Measurements from ENCODE around the gene CNTN1.

The CNTN1 gene

DNA sequence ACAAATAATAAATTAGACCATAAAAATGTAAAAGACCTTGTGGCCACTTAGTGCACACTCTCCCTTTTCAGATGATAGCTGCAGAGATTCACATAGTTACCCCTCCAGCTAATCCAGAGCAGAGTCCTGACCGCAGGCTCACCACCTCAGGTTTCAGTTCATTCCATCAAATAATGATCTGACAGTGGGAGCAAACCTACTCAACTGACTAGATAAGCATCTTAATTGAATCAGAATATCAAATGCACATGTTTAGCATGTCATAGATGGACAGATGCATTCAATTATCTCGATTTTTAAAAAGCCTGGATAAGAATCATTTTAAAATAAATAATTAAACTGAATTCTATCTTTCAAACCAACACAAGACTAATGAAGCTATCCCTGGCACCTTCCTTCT, 253.5 kb downstream of the CNTN1 start:
- H3K9me3 ChIP-seq: no peaks in the 10 kb centered on the region
- no peaks in the 10 kb centered on the region for H3K4me1 ChIP-seq (ENCODE audit: control insufficient read depth in 1 of 2, insufficient read depth in 1 of 2, low read depth in 1 of 2, low read length in 1 of 2)
- H3K27ac ChIP-seq: no peak overlapping the region
- H3K27me3 ChIP-seq: no peaks in the 10 kb centered on the region
- TF ChIP-seq, protein P1, sequence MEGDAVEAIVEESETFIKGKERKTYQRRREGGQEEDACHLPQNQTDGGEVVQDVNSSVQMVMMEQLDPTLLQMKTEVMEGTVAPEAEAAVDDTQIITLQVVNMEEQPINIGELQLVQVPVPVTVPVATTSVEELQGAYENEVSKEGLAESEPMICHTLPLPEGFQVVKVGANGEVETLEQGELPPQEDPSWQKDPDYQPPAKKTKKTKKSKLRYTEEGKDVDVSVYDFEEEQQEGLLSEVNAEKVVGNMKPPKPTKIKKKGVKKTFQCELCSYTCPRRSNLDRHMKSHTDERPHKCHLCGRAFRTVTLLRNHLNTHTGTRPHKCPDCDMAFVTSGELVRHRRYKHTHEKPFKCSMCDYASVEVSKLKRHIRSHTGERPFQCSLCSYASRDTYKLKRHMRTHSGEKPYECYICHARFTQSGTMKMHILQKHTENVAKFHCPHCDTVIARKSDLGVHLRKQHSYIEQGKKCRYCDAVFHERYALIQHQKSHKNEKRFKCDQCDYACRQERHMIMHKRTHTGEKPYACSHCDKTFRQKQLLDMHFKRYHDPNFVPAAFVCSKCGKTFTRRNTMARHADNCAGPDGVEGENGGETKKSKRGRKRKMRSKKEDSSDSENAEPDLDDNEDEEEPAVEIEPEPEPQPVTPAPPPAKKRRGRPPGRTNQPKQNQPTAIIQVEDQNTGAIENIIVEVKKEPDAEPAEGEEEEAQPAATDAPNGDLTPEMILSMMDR (IDR thresholded peaks at IDR 0.05): no peak
- no peak overlapping the region for H3K4me3 ChIP-seq (ENCODE audit: low read depth in 1 of 2, low read length in 1 of 2)
- H3K36me3 ChIP-seq: no peaks in the 10 kb centered on the region

DNA sequence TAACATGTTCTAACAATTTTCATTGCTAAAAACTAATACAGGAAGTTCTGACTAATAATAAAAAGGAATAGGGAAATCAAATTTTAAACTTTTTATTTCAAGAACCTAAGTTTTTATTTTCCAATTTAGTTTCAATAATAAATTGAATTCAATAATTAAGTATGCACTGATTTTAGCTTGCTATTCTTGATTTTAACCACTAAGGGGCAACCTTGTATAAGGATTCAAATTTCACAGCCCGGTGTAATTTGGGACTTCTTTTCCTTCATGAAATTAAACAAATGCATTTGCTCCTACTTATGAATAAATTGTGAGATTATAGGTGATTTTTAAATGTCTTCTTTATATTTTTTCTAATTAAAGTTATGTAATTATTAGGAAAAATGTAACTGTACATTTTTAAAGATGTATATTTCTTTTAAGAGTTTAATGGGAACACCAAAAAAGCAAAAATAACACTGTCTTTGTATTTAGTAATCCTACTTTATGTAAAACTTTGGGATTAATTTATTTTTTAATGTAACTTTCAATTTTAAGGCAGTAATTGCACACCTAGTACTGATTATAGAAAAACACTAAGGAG, 254.5 kb downstream of the CNTN1 start:
- H3K27ac ChIP-seq: no peak overlapping the region
- no peaks in the 10 kb centered on the region for H3K27me3 ChIP-seq
- no peaks in the 10 kb centered on the region for H3K4me1 ChIP-seq (ENCODE audit: control insufficient read depth in 1 of 2, insufficient read depth in 1 of 2, low read depth in 1 of 2, low read length in 1 of 2)
- no peaks in the 10 kb centered on the region for H3K36me3 ChIP-seq
- no peaks in the 10 kb centered on the region for H3K9me3 ChIP-seq
- H3K4me3 ChIP-seq (ENCODE audit: low read depth in 1 of 2, low read length in 1 of 2): no peak overlapping the region
- TF ChIP-seq, protein P1 (IDR thresholded peaks at IDR 0.05): no peak

DNA sequence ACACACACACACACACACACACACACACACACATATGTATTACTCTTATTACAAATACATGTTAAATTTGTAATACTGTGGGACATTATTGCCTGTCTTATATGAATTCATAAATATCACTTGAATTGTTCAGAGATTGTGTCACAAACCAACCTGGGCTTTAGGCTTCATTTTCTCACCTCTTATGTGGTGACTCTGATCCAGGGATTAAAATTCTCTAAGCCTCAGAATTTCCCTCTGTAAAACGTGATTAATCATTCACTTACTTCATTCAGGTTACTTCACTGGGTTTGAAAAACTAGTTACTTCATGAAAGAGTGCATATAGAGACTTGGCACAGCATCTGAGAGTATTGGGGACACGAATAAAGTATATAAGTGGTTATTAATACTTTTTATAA, 255.6 kb downstream of the CNTN1 start:
- H3K4me3 ChIP-seq (ENCODE audit: low read depth in 1 of 2, low read length in 1 of 2): no peak overlapping the region
- TF ChIP-seq, protein P1 (IDR thresholded peaks at IDR 0.05): no peak
- no peaks in the 10 kb centered on the region for H3K36me3 ChIP-seq
- no peaks in the 10 kb centered on the region for H3K4me1 ChIP-seq (ENCODE audit: control insufficient read depth in 1 of 2, insufficient read depth in 1 of 2, low read depth in 1 of 2, low read length in 1 of 2)
- no peaks in the 10 kb centered on the region for H3K9me3 ChIP-seq
- H3K27me3 ChIP-seq: no peaks in the 10 kb centered on the region
- H3K27ac ChIP-seq: no peak overlapping the region

GRCh38 chr12:40953076-40953475, 260.8 kb downstream of the CNTN1 start:
- TF ChIP-seq, protein P1 (IDR thresholded peaks at IDR 0.05): no peak

DNA sequence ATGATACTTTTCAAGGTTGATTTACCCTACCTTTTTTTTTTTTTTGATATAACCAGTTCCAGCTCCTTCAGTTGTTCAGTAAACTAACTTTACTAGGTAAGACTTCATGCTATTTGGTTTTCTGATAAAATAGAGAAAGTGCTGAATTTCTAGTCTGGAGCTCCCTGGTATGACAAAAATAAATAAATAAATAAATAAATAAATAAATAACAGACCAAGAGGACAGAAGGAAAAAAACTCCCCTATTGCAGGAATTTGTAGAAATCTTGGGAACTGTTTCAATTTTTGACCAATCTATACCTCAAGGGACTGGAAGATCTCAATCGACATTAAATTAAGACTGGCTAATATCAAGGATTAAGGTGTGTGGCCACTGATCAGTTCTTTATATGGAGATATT, 265.2 kb downstream of the CNTN1 start:
- Histone ChIP-seq H3K9me3 (no peaks in the 10 kb centered on the region), H3K27ac (no peak overlapping the region), H3K36me3 (no peaks in the 10 kb centered on the region), H3K4me1 (ENCODE audit: control insufficient read depth in 1 of 2, insufficient read depth in 1 of 2, low read depth in 1 of 2, low read length in 1 of 2) (no peaks in the 10 kb centered on the region), H3K27me3 (no peaks in the 10 kb centered on the region), H3K4me3 (ENCODE audit: low read depth in 1 of 2, low read length in 1 of 2) (no peak overlapping the region)
- TF ChIP-seq, protein P1 (IDR thresholded peaks at IDR 0.05): no peak

More at GRCh38 chr12:40953076-40953475, 260.8 kb downstream of the CNTN1 start:
- H3K9me3 ChIP-seq: no peaks in the 10 kb centered on the region
- H3K4me3 ChIP-seq (ENCODE audit: low read depth in 1 of 2, low read length in 1 of 2): no peak overlapping the region
- no peaks in the 10 kb centered on the region for H3K4me1 ChIP-seq (ENCODE audit: control insufficient read depth in 1 of 2, insufficient read depth in 1 of 2, low read depth in 1 of 2, low read length in 1 of 2)
- no peak overlapping the region for H3K27ac ChIP-seq
- H3K27me3 ChIP-seq: no peaks in the 10 kb centered on the region
- H3K36me3 ChIP-seq: no peaks in the 10 kb centered on the region

GRCh38 chr12:40959041-40959440, 266.8 kb downstream of the CNTN1 start:
- H3K4me1 ChIP-seq (ENCODE audit: control insufficient read depth in 1 of 2, insufficient read depth in 1 of 2, low read depth in 1 of 2, low read length in 1 of 2): no peaks in the 10 kb centered on the region
- no peaks in the 10 kb centered on the region for H3K9me3 ChIP-seq
- no peak overlapping the region for H3K27ac ChIP-seq
- H3K4me3 ChIP-seq (ENCODE audit: low read depth in 1 of 2, low read length in 1 of 2): no peak overlapping the region
- no peaks in the 10 kb centered on the region for H3K27me3 ChIP-seq
- TF ChIP-seq, protein P1 (IDR thresholded peaks at IDR 0.05): no peak
- no peaks in the 10 kb centered on the region for H3K36me3 ChIP-seq

Data from neutrophil (primary cell).